GM20431 (cell line): ENCODE data around the gene KCNQ4.

Experiments used
- in situ Hi-C: fragments of 300-500 bp; cut with MseI, MboI; formaldehyde crosslinking; loops from one replicate; pipeline ENCODE4 v1.15.0; 2020; ENCODE audit warnings: low sequenced_read_pairs; ENCODE audit not compliant: unreplicated experiment

KCNQ4 gene

GRCh38 chr1:40808444-40808843, 24.9 kb downstream of the KCNQ4 start:
- in situ Hi-C loops = no loop called here

- in situ Hi-C loops = no loop called here
These were observed 25.3 kb downstream of the KCNQ4 start for GRCh38 chr1:40808909-40809308.

- in situ Hi-C loops = no loop called here
These were observed 27.3 kb downstream of the KCNQ4 start for GRCh38 chr1:40810927-40811326.

GRCh38 chr1:40815420-40815819, 31.8 kb downstream of the KCNQ4 start:
- in situ Hi-C loops = no loop called here

GRCh38 chr1:40817791-40818263, 34.2 kb downstream of the KCNQ4 start:
- in situ Hi-C loops = no loop called here

GRCh38 chr1:40818264-40818961, 34.8 kb downstream of the KCNQ4 start:
- in situ Hi-C loops = no loop called here

- in situ Hi-C loops = no loop called here
These were observed 35.5 kb downstream of the KCNQ4 start for GRCh38 chr1:40819101-40819500.

- in situ Hi-C loops = no loop called here
These were observed 36.7 kb downstream of the KCNQ4 start for GRCh38 chr1:40820251-40820797.

- in situ Hi-C loops = no loop called here
These were observed 37.5 kb downstream of the KCNQ4 start for GRCh38 chr1:40820911-40821693.

GRCh38 chr1:40822890-40823289, 39.3 kb downstream of the KCNQ4 start:
- in situ Hi-C loops = no loop called here

GRCh38 chr1:40823345-40823744, 39.8 kb downstream of the KCNQ4 start:
- in situ Hi-C loops = no loop called here

GRCh38 chr1:40823983-40824382, 40.4 kb downstream of the KCNQ4 start:
- in situ Hi-C loops = no loop called here

GRCh38 chr1:40824591-40825434, 41.2 kb downstream of the KCNQ4 start:
- in situ Hi-C loops = no loop called here

GRCh38 chr1:40825435-40825788, 41.8 kb downstream of the KCNQ4 start:
- in situ Hi-C loops = no loop called here

GRCh38 chr1:40825996-40826395, 42.4 kb downstream of the KCNQ4 start:
- in situ Hi-C loops = no loop called here

GRCh38 chr1:40829631-40830245, 46.2 kb downstream of the KCNQ4 start:
- in situ Hi-C loops = no loop called here

- in situ Hi-C loops = no loop called here
These were observed 46.9 kb downstream of the KCNQ4 start for GRCh38 chr1:40830419-40830943.

- in situ Hi-C loops = no loop called here
These were observed 47.6 kb downstream of the KCNQ4 start for GRCh38 chr1:40831001-40831732.

- in situ Hi-C loops = no loop called here
These were observed 50.4 kb downstream of the KCNQ4 start for GRCh38 chr1:40833979-40834378.
